DND-41 (cell line): ENCODE results near the gene EYS.

Experiments used
- ATAC-seq: fragments of 200-7000 bp; cut with Tn5 transposase; 3 replicates; pipeline ENCODE4 v1.9.1; 2021; ENCODE audit warnings: low read depth; ENCODE audit not compliant: insufficient read depth
- DNase-seq: peaks from one replicate; pipeline ENCODE4 v3.0.0-alpha.2; 2020
- H2AFZ ChIP-seq: 2 replicates; pipeline ENCODE4 v1.6.0; 2012; ENCODE audit warnings: low read depth, low read length
- H3K27ac ChIP-seq: 2 replicates; pipeline ENCODE4 v1.5.1; 2012; ENCODE audit warnings: low read length, inconsistent platforms
- H3K27me3 ChIP-seq: fragments of 200-600 bp; sonication (generic); 2 replicates; pipeline ENCODE4 v1.6.0; 2012; ENCODE audit warnings: low read length, mild to moderate bottlenecking, inconsistent platforms; ENCODE audit not compliant: insufficient read depth, poor library complexity
- H3K36me3 ChIP-seq: 2 replicates; pipeline ENCODE4 v1.5.1; 2012; ENCODE audit warnings: low read length, inconsistent platforms; ENCODE audit not compliant: insufficient read depth
- H3K4me1 ChIP-seq: 2 replicates; pipeline ENCODE4 v1.5.1; 2012; ENCODE audit warnings: mild to moderate bottlenecking, low read length; ENCODE audit not compliant: insufficient read depth
- H3K4me2 ChIP-seq: 2 replicates; pipeline ENCODE4 v1.6.0; 2012; ENCODE audit warnings: mild to moderate bottlenecking, moderate library complexity, low read length, inconsistent platforms; ENCODE audit not compliant: insufficient read depth
- H3K4me3 ChIP-seq, 2 experiments: fragments of 200-600 bp in 1 of 2; shearing (Covaris generic) in 1 of 2; 2 replicates each; pipeline ENCODE4 v1.5.1; 2012 to 2016; ENCODE audit warnings: inconsistent platforms in 2 of 2, low read length in 2 of 2, mild to moderate bottlenecking in 2 of 2, low read depth in 1 of 2, moderate library complexity in 1 of 2
- H3K79me2 ChIP-seq: 2 replicates; pipeline ENCODE4 v1.6.0; 2012; ENCODE audit warnings: low read length, inconsistent platforms; ENCODE audit not compliant: insufficient read depth
- H3K9ac ChIP-seq: 2 replicates; pipeline ENCODE4 v1.6.0; 2012; ENCODE audit warnings: low read depth, mild to moderate bottlenecking, inconsistent platforms, low read length, moderate library complexity
- H3K9me3 ChIP-seq: 2 replicates; pipeline ENCODE4 v1.5.1; 2012; ENCODE audit warnings: low read length, moderate library complexity, mild to moderate bottlenecking, inconsistent platforms; ENCODE audit not compliant: insufficient read depth, severe bottlenecking
- H4K20me1 ChIP-seq: 2 replicates; pipeline ENCODE4 v1.6.0; 2012; ENCODE audit warnings: low read length; ENCODE audit not compliant: insufficient read depth
- CTCF ChIP-seq: IDR thresholded peaks from 2 replicates; pipeline ENCODE4 v1.5.1; 2012; ENCODE audit warnings: borderline replicate concordance, low read length, moderate library complexity, mild to moderate bottlenecking; ENCODE audit not compliant: poor library complexity, severe bottlenecking; ENCODE audit errors: extremely low read depth
- EZH2 ChIP-seq: IDR thresholded peaks from 3 replicates; pipeline ENCODE4 v1.6.1; 2012; ENCODE audit warnings: borderline replicate concordance, low read depth, mild to moderate bottlenecking, moderate library complexity, low read length, inconsistent platforms; ENCODE audit not compliant: severe bottlenecking

EYS gene

GRCh38 chr6:65221153-65221552 is 485.9 kb downstream of the EYS start:
- DNase-seq: no peak
- H3K36me3 ChIP-seq: no peaks in the 10 kb centered on the region
- no peaks in the 10 kb centered on the region for H3K4me1 ChIP-seq
- no peak for ATAC-seq
- H3K27ac ChIP-seq: no peak overlapping the region
- H3K4me3 ChIP-seq: no peak overlapping the region
- H3K27me3 ChIP-seq: no peaks in the 10 kb centered on the region
- TF ChIP-seq EZH2: no peak
- no peak for TF ChIP-seq CTCF
- no peak overlapping the region for H3K4me2 ChIP-seq
- H2AFZ ChIP-seq: no peak overlapping the region
- no peaks in the 10 kb centered on the region for H3K79me2 ChIP-seq
- no peak overlapping the region for H3K9ac ChIP-seq
- no peaks in the 10 kb centered on the region for H4K20me1 ChIP-seq
- H3K9me3 ChIP-seq: peaks cover 3% of the 10 kb centered on the region

- Histone ChIP-seq H3K27ac (no peak overlapping the region), H3K9me3 (no peaks in the 10 kb centered on the region), H3K79me2 (no peaks in the 10 kb centered on the region), H3K4me2 (no peak overlapping the region), H3K4me1 (no peaks in the 10 kb centered on the region), H4K20me1 (no peaks in the 10 kb centered on the region), H3K9ac (no peak overlapping the region), H3K27me3 (no peaks in the 10 kb centered on the region), H2AFZ (no peak overlapping the region), H3K4me3 (no peak overlapping the region), H3K36me3 (no peaks in the 10 kb centered on the region)
- ATAC-seq (no peak), DNase-seq (no peak)
- TF ChIP-seq EZH2 (no peak), CTCF (no peak)
These were observed 504.3 kb downstream of the EYS start for GRCh38 chr6:65202738-65203137.

DNA sequence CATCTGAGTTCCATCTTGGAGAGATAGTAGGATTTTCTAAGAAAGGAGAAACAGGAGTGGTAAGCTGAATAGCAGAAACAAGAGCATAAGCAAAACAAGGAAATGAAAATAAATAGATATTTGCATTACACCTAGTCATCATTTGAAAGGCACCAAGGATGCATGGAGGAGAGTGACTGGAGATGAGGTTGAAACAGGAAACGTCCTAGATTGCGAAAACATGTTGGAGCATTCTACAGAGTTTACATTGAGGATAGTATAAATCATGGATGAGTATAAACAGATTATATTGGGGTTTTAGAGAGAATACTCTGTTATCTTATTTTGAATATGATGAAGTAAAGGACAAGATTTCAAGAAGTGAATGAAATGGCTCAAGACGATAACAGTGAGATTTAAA is 507.3 kb downstream of the EYS start:
- no peaks in the 10 kb centered on the region for H3K36me3 ChIP-seq
- no peak for TF ChIP-seq CTCF
- no peak for TF ChIP-seq EZH2

GRCh38 chr6:65199121-65199520 is 507.9 kb downstream of the EYS start:
- DNase-seq (no peak), ATAC-seq (no peak)
- Histone ChIP-seq H4K20me1 (no peaks in the 10 kb centered on the region), H3K4me1 (no peaks in the 10 kb centered on the region), H3K79me2 (no peaks in the 10 kb centered on the region), H3K9me3 (no peaks in the 10 kb centered on the region), H3K9ac (no peak overlapping the region), H2AFZ (no peak overlapping the region), H3K27ac (no peak overlapping the region), H3K4me3 (no peak overlapping the region), H3K4me2 (no peak overlapping the region), H3K36me3 (no peaks in the 10 kb centered on the region), H3K27me3 (no peaks in the 10 kb centered on the region)
- TF ChIP-seq CTCF (no peak), EZH2 (no peak)

More for the DNA sequence above, 507.3 kb downstream of the EYS start:
- H3K4me2 ChIP-seq: no peak overlapping the region
- ATAC-seq (no peak), DNase-seq (no peak)
- no peaks in the 10 kb centered on the region for H3K9me3 ChIP-seq
- H3K4me3 ChIP-seq: no peak overlapping the region
- no peak overlapping the region for H3K9ac ChIP-seq
- H3K79me2 ChIP-seq: no peaks in the 10 kb centered on the region
- H4K20me1 ChIP-seq: no peaks in the 10 kb centered on the region
- H3K27ac ChIP-seq: no peak overlapping the region
- no peaks in the 10 kb centered on the region for H3K4me1 ChIP-seq
- H3K27me3 ChIP-seq: no peaks in the 10 kb centered on the region
- H2AFZ ChIP-seq: no peak overlapping the region
